NCI-H2196 treated with DMSO at 0.1 percent for 48 hours (cell line): ENCODE measurements around the gene FBXL7.

Source experiments
- DNase-seq: peaks from one replicate; lab custom pipeline; 2025; ENCODE audit not compliant: unreplicated experiment; lab: John Stamatoyannopoulos, UW

FBXL7 gene

DNA sequence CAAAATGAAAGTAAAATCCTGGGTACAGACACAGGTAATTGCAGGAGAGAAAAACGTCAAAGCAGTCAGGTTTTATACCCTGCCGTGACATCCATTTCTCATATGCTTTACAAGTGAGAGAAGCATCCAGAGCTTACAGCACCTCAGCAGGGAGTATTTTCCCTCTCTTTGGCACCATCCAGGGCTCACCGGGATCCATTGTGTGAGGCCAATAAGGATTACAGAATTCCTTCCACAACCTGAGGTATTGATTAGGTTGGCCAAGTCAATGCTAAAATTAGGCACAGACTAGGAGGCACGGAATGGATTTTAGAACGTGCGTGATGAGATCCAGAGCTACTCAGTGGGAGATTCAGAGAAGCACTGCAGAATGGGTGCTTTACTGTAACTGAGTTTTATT, 296.6 kb downstream of the FBXL7 start:
- no peak for DNase-seq

DNA sequence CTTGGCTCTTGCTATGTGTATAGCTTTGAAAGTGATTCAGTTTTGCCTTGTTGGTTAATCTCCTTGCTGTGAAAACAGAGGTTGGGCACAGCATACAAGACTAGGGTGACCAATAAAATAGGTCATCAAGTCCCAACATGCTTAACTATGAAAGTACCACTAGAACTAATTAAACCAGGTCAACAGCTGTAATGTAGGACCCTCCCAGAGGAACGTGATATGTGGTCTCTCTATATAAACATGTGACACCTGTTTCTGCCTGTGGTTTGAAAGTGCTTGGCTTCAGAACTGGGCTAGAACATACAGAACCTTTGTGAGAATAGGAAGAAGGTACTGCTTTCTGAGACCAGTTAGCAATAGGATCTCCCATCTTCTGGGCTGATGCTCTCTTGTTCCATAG, 297.1 kb downstream of the FBXL7 start:
- no peak for DNase-seq

DNA sequence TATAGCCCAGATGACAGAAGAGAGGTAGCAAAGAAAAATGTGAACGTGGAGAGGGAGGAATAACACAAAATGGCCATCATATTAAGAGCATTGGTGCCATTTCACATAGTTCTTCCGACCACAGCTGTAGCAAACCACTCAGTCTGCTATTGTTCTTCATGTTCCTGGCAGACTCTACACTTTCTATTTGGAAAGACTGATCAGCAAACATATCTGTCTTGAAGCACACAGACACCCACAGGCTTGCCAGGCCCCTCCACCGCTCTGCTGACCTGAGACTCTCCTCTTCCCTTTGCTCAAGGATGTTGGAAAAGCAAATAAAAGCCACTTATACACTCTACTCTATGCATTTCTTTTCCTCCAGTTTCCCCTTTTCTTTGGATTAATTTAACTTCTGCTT, 298.0 kb downstream of the FBXL7 start:
- DNase-seq = no peak

DNA sequence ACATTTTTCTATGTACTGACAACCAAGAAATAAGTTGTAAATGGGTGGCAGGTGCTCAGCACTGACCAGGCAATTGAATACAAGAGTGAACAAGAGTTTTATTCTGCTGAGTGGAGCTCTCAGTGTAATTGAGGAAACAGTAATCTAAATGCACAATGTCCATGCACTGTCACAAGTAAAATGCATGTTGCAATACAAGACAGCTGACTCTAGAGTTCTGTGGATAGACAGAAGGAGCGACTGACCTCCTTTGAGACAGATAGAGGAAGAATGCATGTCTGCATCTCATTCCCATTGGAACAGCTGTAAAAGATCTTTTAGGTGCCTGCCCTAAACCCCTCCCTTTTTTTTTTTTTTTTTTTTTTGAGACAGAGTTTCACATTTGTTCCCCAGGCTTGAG, 299.0 kb downstream of the FBXL7 start:
- DNase-seq = no peak

DNA sequence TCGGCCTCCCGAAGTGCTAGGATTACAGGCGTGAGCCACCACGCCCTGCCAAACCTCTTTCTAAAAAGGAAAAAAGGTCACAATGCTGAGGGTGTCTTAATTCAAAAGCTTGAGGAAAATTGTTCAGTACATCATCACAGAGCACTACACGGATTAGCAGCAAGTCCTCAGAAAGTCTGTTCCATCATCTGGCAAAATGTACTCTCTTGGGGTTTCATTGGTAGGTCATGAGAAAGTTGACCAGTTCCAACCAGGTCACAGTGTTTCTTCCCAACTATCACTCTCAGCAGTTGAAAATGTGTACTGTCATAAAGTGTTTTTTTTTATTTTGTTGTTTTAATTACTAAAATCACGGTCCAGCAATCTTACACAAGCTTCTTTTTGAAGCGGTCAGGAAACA, 299.6 kb downstream of the FBXL7 start:
- no peak for DNase-seq

DNA sequence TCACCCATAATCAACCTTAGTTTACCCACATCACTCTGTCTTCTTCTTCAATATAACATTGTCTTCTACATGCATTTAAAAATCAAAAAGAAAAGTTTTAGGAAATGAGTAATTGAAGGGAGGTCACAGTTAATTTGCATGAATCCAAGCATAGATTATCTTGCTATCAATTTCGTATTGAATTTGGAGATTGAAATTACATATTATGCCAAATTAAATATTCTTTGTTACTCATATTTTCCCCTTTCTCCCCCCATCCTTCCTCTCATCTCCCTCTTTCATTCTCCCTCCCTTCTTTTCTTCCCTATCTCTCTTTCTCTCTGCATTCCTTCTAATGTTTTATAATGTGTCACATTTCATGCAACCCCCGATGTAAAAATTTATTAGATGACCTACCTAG, 303.3 kb downstream of the FBXL7 start:
- DNase-seq = no peak

DNA sequence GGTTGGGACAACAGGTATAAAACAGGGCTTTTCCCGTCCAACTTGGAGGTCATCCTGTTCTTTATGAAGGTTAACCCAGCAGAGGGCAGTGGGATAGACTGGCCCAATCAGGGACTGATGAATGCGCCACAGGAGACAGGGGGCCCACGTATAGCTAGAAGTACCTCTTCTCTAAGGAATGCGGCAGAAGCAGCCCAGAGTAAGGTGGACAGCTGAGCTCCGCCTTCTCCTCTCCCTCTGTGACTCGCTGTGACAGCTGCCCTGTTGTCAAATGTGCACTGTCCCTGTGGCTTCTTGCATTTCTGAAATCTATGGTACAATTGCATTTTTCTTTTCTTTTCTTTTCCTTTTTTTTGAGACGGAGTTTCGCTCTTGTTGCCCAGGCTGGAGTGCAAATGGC, 306.6 kb downstream of the FBXL7 start:
- no peak for DNase-seq

DNA sequence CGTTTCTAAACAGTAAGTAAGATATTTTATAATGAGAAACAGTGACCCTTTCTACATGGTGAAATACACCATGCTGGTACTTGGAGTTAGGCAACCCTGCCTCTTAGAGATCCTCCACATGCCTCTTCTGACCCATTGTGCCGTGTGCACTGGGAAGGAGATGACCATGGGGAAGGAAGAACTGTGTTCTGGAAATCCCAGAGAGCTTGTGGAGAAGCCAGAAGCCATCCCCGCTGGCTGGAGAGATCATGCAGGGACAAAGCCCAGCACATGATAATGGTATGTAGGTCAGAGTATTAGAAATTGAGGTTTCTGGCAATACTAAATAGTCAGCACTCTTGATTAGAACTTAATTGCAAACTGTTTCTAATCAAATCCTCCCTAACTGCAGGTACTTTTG, 307.3 kb downstream of the FBXL7 start:
- DNase-seq = no peak

DNA sequence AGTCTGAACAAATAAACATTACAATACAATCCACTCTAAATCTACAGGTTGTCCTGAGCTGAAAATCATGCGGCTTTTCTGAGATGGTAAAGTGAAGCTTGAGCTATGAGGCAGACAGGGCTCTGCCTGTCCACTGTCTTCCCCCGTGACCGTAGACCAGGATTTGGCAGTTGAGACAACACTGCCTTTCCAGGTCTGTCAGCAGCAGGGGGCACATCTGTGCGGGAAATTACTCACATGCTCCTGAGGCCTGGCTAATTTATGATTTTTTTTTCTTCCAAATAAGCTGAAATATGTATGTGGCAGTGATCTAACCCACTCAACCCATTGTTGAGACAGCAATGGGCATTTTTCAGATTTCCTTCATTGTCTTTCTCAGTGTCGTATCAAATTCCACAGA, 307.9 kb downstream of the FBXL7 start:
- DNase-seq = no peak

DNA sequence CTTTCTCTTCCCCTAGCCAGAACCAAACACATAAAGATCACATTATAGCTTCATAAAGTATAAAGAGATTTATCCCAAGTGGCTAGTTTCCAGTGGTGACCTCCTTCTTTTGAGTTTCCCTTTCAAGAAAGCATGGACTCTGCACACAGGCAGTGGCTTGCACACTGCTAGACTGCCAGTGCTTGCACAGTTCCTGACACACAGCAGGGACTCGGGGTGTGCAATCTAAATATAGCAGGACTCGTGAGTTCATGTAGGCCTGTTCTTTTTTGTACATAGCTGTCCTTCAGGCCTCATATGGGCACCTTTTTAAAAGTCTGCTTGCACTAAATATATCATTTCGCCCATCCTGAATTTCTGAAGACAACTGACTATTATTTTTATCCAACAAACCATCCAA, 308.6 kb downstream of the FBXL7 start:
- DNase-seq = no peak

DNA sequence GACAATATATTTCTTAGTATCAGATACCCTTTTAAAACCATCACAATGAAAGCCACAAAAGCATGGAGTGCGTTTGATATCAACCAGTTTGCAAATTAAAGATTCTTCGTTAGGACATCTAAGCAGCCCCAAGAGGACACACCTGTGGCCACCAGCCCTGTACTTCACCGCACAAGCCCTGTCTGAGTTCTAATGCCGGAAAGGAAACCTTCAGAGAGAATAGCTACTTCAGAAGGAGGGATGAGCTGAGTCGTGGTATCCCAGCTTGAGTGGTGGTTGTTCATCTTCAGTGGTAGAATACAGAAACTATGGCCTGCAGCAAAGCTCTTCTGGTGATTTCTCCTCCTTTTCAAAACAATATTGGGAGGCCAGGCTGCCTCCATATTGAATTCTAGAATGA, 319.6 kb downstream of the FBXL7 start:
- no peak for DNase-seq

DNA sequence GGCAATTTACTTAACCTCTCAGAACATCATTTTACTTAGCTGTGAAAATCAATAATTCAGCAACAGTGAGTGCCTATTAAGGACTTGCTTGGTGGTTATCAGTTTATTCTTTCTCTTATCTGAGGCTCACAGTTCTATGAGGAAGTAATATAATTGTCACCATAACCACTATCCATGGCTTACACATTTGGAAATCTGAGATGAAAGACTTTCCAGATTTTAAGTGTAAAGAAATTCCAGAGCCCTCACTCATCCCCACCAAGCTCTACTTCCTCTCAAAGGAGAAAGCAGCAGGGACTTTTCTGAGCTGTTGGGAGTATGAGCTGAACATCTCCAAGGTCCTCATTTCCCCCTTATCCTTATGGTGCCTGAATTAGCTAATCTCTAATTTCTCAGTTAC, 321.5 kb downstream of the FBXL7 start:
- no peak for DNase-seq

DNA sequence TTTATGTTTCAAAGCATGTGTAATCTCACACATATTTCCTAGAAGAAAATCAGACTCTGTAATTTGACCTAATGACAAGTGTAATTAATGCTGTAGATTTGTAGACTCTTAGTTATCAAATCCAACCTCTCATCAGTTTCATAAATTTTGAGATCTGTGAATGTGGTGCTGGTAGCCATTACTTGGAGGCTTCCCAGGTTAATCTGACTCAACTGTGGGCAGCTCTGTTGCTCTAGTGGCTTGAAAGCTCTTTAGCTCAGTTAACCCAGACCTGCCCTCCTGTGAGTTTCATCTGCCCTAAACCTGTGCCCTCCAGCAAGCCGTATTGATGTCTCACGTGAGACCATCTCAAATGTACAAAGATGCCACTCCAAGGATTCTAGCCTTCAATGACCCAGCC, 323.4 kb downstream of the FBXL7 start:
- DNase-seq = no peak

DNA sequence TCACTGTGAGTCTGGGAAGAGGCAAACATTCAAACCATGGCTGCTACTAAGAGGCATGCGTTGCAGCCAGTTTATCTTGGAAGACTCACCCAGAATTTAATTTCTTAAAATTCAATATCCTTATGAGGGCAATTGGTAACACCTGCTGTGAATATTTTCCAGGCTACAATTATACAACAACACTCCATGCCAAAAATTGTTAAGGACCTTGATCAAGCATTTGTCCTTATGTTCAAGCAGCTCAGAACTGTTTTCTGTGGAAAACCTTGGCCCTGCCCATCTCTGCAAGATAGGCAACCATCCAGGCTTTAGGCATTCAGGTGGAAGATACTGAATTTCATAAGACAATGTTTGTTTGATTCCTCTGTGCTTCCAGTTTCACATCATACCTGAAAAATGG, 327.8 kb downstream of the FBXL7 start:
- DNase-seq = no peak

DNA sequence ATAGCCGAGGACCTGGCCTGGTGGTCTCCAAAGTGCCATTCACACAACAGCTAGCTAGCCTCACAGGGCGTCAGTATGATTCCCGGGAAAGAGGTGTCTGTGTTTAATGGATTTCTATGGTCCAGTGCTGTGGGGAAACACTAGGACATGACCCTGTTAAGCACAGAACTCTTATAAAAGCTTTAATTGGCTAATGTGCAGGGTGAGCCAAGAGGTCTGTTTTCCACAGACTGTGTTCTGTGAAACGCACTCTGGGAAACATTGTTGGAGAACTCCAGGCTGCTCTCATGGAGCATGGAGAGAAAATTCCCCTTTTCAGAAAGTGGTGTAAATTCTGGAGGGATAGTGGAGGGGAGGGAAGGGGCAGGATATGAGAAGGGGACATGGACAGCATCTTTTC, 331.4 kb downstream of the FBXL7 start:
- no peak for DNase-seq

DNA sequence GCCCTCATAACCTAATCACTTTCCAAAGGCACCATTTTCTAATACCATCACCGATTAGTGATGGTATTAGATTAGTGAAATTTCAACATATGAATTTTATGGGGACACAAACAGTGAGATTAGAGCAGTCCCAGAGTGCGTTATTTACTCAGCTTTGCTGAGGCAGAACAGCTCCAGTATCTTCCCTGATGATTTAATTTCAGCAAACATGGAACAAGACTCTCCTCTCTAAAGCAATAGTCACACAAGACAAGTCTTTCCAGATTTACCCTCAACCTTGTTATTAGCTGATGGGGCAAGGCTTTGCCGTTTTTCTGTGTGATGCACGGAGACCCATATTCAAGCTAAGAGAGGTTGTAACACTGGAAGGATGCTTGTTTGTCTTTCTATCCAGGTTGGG, 333.4 kb downstream of the FBXL7 start:
- DNase-seq = no peak

DNA sequence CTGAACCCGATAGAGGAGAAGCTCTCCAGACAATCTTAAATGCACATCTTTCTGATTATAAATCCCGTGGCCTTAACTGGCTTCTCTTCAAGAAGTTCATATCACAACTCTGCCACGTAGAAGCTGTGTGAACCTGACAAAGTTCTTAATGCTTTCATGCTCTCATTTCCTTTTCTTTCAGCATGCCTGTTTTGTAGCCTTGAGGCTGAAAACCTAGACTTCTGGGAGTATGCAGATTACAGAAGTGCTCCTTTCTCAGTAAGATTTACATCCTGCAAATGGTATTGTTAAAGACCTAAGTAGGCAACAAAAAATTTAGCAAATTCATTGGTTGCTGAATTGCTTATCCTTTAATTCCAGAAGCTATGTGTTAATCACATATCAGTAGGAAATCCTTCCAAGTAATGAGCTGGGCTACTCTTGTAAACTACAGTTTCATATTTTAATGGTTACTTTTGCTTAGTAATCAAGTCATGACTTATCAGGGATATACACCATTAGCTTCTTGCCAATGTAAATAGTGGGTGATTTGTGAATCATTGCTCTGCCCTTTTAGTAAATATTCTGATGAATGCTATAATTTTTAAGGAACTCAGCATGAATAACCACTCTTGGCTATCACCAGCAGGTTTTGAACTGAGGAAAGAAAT, 334.7 kb downstream of the FBXL7 start:
- DNase-seq = no peak

DNA sequence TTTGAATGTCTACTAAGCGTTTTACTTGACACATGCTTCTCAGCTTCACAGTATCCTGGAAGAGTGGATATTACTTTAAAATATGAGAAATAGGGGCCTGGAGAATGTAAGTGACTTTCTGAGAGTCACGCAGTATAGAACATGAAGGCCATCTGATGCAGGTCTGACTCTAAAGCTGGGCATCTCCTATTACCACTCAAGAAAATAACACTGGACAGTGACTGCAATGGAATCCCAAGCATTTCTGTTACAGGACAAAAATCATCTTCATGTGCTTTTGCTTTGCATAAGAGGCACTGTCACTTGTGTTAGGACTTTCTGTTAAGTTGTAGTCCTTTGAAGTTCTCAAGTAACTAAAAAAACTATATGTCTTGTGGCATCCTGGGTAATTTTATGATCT, 335.5 kb downstream of the FBXL7 start:
- no peak for DNase-seq

DNA sequence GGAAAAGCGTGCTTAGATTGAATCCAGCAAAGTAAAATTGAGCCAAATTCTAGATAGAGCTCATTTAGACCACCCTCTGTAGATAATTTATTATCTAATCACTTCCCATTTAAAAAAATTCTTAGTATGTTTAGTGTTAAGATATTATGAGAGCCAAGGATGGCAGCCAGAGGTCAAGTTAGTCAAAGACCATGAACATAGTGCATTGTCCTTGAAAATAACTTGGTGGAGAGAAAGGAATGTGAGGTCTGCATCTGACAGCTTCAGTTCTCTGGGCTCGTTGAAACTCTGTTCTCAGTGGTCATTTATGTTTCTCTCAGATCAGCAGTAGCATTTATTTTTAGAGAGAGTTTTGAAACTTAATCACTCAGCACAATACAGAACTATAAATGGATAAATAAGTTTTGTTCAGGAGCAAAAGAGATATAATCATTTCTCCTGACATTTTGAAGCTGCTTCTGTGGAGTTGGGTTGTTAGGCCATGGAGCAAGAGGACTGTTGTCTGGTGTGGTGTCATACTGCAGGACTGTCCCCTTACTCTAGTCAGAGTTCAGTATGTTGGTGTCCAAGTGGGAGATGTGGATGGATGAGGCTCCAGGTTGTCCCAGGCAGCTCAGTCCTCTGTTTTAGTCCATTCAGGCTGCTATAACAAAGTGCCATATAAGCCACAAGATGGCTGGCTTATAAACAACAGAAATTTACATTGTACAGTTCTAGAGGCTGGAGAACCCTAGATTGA, 337.7 kb downstream of the FBXL7 start:
- DNase-seq = no peak

DNA sequence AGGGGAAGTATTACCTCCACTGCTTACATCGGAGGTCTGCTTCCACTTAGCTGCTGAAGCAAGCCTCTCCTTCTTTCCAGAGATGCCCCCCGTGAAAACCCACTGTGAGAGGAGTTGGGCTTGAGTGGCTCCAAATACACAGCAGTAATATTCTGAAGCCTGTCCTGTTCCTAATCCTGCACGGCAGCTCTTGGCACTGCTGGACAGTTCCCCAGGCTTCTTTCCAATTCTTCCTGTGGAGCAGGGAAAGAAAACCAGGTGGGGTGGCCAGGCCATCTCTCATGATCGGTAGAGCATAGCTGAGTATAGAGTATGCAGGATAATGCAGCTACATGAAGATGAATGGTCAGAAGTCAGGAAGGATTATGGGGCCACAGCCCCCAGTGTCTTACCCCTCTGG, 344.3 kb downstream of the FBXL7 start:
- DNase-seq = no peak

DNA sequence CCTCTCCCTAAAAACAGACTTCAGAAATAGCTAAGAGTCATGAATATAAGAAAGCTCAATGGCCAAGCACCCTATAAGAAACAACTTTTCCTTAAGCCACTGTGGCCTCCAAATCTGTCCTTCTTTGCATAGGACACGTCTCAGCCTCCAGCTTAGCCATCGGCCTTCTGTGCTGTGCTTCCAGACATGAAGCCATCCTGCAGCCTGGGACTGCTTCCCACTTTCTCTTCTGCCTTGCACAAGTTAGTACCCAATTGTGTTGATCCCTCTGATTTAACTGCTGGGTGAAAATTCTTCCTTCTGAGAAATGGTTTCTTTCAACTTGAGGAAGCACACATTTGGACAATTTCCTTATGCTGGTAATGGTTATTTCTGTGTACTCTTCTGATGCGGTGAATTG, 344.9 kb downstream of the FBXL7 start:
- no peak for DNase-seq

DNA sequence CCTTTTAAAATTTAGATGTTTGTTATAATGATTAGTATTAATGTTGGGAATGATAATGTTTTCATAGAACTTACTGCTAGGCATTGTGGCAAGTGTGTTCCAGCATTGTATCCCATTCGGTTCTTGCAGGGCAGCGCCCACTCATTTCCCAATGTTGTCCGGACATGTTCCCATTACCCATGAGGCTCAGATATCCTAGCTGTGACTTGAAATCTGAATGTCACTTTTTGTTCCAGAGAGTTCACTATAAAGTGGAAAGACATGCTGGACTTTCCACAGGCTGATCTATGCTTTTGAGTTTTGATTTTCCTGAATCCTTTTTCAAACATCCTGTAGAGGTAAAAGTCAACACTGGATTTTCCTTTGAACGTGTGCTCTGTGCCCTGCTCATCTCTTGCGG, 350.6 kb downstream of the FBXL7 start:
- no peak for DNase-seq

DNA sequence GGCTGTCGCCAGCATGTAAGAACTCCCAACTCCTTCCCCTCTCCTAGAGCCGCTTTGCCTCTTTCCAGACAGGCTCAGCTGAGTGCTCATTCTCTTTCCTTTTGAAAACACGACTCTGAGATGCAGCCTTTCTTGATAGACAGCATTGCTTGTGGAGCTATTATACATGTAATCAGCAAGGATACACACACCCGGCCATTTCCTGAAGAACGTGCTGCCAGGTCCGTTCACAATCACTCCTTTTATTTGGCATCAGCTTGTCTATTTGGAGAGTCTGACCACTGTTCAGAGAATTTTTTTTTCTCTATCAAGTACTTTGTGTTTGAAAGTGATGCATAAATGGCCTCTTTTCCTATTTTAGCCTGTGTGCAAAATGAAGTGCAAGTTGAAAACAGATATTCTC, 351.0 kb downstream of the FBXL7 start:
- DNase-seq = no peak
